PC-9 (cell line): ENCODE measurements around the gene PRXL2A.

ENCODE experiments used
- CTCF ChIP-seq: fragments of 200-600 bp; sonication (generic); conservative IDR thresholded peaks from 2 replicates; pipeline ENCODE4 v1.6.1; 2017; ENCODE audit warnings: mixed run types, antibody characterized with exemption, mild to moderate bottlenecking, moderate library complexity
- EZH2 ChIP-seq: fragments of 200-600 bp; sonication (generic); IDR thresholded peaks from 2 replicates; pipeline ENCODE4 v1.8.0; 2017; ENCODE audit warnings: antibody characterized with exemption, low read depth

GRCh38 chr10:80461208-80462183 is 53.1 kb downstream of the PRXL2A start:
- no peak for TF ChIP-seq CTCF
- no peak for TF ChIP-seq EZH2
